G401 (cell line): ENCODE data around the gene MLH3. TPM values are rescaled to one million over a fixed set of nuclear protein-coding genes. Genes with fewer than 3 reads are reported as not detected.

Experiments used
- DNase-seq: peaks from one replicate; pipeline ENCODE4 v3.0.0-alpha.2; 2015; ENCODE audit warnings: low spot score
- in situ Hi-C: cut with HindIII; loops from 2 replicates; pipeline ENCODE4 v1.10.0; 2016; ENCODE audit warnings: low sequenced_read_pairs, mixed read lengths
- total RNA-seq: library from RNA; depleted of rRNA; stranded (reverse); fragments of >200 nt; shearing (Covaris generic); gene quantifications from 2 replicates; pipeline ENCODE4 v1.2.3, GENCODE V29; 2014; rRNA removed

The MLH3 gene
- total RNA-seq: 11.1 and 21.0 TPM in 2 replicates

- in situ Hi-C loops: no loop called here
- peak; percentile 88 for DNase-seq
These were observed at the start of gene MLH3 for GRCh38 chr14:75050852-75051555. Gene MLH3 (minus strand): TSS chr14:75051467. CDS start chr14:75049655, 1,812 bp downstream.

DNA sequence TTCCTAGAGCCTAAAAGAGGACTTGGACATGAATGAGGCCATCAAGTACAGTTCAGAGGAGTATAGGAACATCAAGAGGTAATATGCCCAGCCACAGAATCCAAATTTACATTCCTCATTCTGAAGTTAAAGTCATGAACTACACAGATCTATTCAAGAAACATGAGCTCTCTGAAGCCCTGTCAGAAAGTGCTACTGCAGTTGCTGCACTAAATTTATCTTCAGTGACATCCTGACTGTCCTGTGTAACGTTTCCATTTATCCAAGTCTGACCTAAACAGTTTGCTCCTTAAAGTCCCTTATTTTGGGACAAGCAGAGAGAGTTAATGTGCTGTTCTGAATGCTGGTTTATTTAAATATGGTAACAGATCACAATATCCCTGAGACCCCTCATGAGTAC lies 47.4 kb upstream of the MLH3 start:
- in situ Hi-C loops: no loop called here
- DNase-seq: no peak

DNA sequence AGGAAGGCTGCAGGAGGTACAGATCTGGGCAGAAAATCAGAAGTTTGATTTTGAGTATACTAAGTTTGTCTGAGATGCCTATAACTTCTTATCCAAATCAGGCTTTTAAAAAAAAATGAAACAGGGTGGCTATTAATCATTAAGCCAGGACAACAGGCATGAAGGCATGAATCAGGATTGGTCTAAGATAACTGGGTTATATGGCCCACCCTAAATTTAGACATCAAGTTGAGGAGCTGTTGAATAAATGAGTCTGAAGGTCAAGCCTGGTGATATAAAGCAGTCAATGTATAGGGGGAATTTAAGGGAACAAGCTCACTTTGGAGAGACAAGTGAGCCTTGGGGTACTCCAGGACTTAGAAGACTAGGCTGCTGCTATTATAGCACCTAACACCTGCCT lies 46.9 kb upstream of the MLH3 start:
- DNase-seq: no peak
- in situ Hi-C loops: no loop called here

- in situ Hi-C loops: no loop called here
These were observed 45.7 kb upstream of the MLH3 start for GRCh38 chr14:75096959-75097358.

GRCh38 chr14:75095690-75096089 lies 44.4 kb upstream of the MLH3 start:
- in situ Hi-C loops: no loop called here
- DNase-seq: no peak

More at GRCh38 chr14:75096959-75097358, 45.7 kb upstream of the MLH3 start:
- peak; percentile 11 for DNase-seq

DNA sequence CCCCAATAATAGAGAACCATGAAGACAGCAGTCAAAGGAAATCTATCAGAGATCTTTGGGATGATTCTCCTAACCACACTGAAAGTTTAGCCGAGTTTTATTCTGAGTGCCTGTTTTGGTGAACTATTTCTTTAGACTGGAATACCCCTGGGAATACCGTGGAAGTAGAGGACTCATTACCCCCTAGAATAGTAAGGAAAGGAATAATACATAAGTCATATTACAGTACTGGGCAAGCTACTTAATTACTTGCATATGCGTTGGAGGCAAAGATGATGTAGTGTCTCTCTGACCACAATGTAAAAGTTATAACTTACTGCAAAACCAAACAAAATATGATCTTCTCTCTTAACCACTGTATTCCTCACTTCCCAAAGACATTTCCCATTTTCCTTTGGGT lies 43.6 kb upstream of the MLH3 start:
- in situ Hi-C loops: no loop called here
- DNase-seq: no peak

GRCh38 chr14:75092698-75093097 lies 41.4 kb upstream of the MLH3 start:
- no peak for DNase-seq
- in situ Hi-C loops: no loop called here

DNA sequence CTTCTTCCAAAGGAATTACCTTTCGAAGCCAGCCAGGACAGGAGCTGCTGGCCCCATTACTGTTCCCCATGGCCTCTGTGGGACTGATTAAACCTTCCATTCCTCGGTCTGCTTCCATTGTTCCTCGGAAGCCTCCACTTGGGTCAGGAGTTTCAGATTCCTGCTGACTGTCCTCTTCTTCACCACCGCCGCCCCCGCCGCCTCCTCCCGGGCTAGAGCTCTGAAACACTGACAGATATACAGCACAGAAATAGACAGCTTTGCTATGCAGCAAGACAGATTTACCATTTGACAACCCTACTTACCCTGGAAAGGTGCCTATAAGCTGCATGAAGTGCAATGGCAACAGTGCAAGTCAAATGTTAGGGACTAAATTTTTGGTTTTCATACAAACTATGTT lies 40.0 kb upstream of the MLH3 start:
- DNase-seq: no peak
- in situ Hi-C loops: no loop called here

GRCh38 chr14:75090353-75090752 lies 39.1 kb upstream of the MLH3 start:
- in situ Hi-C loops: no loop called here
- no peak for DNase-seq

DNA sequence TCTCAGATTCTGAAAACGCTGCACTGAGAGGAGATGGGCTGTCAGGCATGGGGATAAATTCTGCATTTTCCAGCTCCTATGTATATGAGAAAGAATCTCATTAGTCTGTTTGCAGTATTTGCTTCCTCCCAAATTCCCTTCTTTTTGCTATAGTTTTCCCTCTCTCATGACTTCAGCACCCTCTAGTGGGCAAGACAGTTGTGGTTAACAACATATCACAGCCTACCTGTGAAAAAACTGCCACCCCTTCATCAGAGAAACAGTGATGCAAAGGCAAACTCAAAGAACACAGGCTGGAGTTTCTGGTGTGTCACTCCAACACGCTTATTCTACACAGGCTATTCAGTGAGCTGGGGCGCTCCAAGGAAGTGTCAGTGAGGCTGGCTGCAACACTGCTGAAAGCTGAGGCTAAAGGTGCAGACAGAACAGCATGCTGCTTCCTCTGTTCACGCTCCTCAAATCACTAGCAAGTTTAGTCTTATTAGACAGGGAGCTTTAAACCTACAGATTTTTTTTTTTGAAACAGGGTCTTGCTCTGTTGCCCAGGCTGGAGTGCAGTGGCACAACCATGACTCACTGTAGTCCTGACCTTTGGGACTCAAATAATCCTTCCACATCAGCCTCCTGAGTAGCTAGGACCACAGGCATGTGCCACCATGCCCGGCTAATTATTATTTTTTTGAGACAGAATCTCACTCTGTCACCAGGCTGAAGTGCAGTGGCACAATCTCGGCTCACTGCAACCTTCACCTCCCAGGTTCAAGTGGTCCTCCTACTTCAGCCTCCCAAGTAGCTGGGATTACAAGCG lies 37.5 kb upstream of the MLH3 start:
- in situ Hi-C loops: no loop called here

DNA sequence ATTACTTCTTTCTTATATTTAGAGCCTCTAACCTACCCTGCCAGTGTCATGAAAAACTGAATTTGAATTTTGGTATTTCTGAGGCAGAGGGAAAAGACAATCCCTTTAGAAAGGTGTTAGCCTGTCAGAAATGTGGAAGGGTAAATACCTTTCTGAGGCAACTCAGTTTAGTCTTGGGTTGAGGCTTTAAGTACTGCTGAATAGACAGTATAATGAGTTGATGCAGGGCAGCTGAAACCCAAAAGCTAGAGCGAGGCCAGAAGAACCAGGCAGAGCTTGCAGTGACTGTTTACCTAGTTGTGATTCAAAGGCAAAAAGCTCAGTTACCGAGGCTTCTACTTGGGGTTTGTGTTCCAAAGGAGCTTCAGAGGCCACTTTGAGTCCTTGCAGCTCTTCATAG lies 36.9 kb upstream of the MLH3 start:
- DNase-seq: no peak
- in situ Hi-C loops: no loop called here

More for the DNA sequence above, 37.5 kb upstream of the MLH3 start:
- peak; percentile 69 for DNase-seq

DNA sequence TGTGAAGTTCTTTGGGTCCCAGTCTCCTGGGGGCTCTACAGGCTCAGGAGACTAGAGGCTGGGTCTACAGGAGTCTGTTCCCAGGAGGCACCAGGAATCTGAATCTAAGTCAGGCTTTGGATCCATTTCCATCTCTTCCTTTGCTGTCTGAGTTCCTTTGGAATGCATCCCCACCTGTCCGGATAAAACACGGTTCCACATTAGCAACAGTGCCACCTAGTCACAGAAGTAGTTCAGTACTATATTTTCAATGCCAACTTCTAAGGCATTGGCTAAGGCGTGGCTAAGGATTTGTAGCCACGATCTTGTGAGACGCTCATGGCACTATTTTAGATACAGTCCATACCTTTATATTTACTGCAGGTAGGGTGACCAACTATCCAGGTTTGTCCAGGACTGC lies 33.2 kb upstream of the MLH3 start:
- peak; percentile 25 for DNase-seq
- in situ Hi-C loops: no loop called here

DNA sequence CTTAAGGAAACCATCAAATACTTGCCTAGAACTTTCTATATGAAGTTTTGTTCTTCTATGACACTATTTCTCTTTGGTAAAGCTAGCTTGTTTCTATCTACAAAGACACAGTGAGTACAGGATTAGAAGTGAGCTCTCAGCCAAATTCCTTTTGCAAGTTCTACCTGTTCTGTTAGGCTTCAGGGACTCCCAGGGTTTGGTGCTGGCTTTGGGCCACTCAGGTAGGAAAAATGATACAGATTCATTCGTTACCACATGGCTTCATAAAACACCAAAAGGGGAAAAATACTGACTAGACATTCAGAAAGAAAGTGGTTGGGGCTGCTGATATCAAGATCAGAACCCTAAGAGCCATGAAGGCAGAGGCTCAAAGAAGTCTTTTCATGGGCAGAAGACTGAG lies 32.0 kb upstream of the MLH3 start:
- in situ Hi-C loops: no loop called here
- no peak for DNase-seq

GRCh38 chr14:75081660-75082229 lies 30.5 kb upstream of the MLH3 start:
- no peak for DNase-seq
- in situ Hi-C loops: no loop called here

DNA sequence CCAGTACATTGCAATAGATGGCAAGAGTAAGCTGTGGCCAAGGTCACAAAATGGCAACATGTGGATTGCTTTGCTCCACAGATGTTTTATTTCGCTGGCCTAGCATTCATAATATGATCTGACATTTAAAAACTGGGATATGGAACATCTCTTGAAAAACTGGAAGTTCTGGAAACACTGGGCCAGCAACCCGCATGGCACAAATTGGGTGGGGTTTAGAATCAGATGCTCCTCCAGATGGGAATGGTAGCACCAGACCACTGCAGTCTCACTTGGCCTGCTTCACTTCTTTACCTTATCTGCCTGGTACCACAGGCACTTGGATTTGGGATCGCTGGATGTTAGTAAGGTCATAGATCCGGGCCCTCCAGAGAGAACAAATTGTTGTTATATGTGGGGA lies 28.3 kb upstream of the MLH3 start:
- no peak for DNase-seq
- in situ Hi-C loops: no loop called here

DNA sequence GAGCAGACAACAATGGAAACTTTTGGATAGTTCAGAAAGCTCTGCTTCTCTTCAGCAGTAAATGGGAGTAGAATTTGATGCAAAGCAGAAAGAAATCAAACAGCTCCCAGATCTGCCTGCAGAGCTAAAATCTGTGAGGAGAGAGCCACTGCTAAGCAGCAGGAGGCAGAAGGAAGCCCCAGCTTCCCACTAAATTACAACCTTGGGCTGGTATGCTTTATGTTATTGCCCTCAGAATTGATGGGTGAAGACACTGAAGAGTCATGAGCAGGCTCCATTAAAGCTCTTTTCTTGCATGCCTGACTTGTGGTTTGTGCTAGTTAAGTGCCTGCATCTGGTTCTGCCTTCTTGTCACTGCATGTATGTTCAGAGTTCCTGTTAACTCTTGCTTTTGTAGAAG lies 26.5 kb upstream of the MLH3 start:
- DNase-seq: no peak
- in situ Hi-C loops: no loop called here

DNA sequence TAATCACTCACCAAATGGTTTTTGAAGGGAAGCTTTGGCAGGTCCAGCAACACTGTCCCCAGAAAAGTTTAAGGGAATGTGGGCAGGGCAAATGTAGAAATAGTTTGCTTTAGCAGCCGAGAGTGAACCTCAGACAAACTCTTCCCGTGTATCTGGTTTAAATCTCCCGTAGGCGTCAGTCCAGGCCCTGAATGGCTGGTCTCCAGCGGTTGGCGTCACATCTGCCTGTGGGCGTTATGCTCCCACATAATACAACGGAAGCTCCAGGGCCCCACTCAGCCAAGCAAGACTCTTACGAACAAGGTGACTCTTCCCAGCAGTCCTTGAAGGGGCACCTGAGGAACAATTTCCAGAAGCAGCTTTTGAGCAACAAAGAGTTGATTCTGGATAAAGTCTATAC lies 19.1 kb upstream of the MLH3 start:
- in situ Hi-C loops: no loop called here
- no peak for DNase-seq

GRCh38 chr14:75069811-75070145 lies 18.5 kb upstream of the MLH3 start:
- DNase-seq: no peak
- in situ Hi-C loops: no loop called here

GRCh38 chr14:75069121-75069810 lies 18.0 kb upstream of the MLH3 start, which contains the start of gene ZC2HC1C:
Gene ZC2HC1C (plus strand): TSS chr14:75069641. CDS start chr14:75070574, 933 bp downstream.
- in situ Hi-C loops: no loop called here
- DNase-seq: peak; percentile 87
